HEK293T (cell line): ENCODE results near the gene KIAA1191.

Experiments used
- BHLHE40 ChIP-seq: fragments of 450-650 bp; IDR thresholded peaks from 2 replicates; pipeline ENCODE4 v1.6.1; 2016; ENCODE audit warnings: mild to moderate bottlenecking, moderate library complexity, borderline replicate concordance
- FOXA1 ChIP-seq: fragments of 450-650 bp; IDR thresholded peaks from 2 replicates; pipeline ENCODE4 v1.6.1; 2016; ENCODE audit warnings: mild to moderate bottlenecking
- FOXK2 ChIP-seq: fragments of 450-650 bp; IDR thresholded peaks from 2 replicates; pipeline ENCODE4 v1.6.1; 2016; ENCODE audit warnings: mild to moderate bottlenecking
- HDGF ChIP-seq: fragments of 450-650 bp; IDR thresholded peaks from 2 replicates; pipeline ENCODE4 v1.6.1; 2017; ENCODE audit warnings: antibody characterized with exemption, borderline replicate concordance
- L3MBTL2 ChIP-seq: fragments of 450-650 bp; conservative IDR thresholded peaks from 2 replicates; pipeline ENCODE4 v1.6.1; 2016; ENCODE audit warnings: mild to moderate bottlenecking
- SUZ12 ChIP-seq: fragments of 450-650 bp; IDR thresholded peaks from 2 replicates; pipeline ENCODE4 v1.6.1; 2016; ENCODE audit warnings: mild to moderate bottlenecking

GRCh38 chr5:176319827-176320554, 41.6 kb downstream of the KIAA1191 start:
- no peak for TF ChIP-seq HDGF
- no peak for TF ChIP-seq FOXA1
- no peak for TF ChIP-seq SUZ12
- TF ChIP-seq BHLHE40 = no peak
- no peak for TF ChIP-seq FOXK2
- no peak for TF ChIP-seq L3MBTL2
